Gastrocnemius medialis (tissue), 4 donors: ENCODE results near the gene SLC1A3. TPM values are rescaled to one million over a fixed set of nuclear protein-coding genes. Genes with fewer than 3 reads are reported as not detected.

Experiments
- ATAC-seq, 2 donors: fragments of 150-250 bp; one replicate each; pipeline ENCODE4 v1.9.1; 2016
- DNase-seq, 2 donors: peaks; one replicate each; pipeline ENCODE4 v3.0.0-alpha.2; 2019
- H3K27ac ChIP-seq, 4 donors: fragments of 200-600 bp; sonication (generic); 1 replicate in 1 of 4; 2 replicates in 3 of 4; pipeline ENCODE4 v1.5.1; 2016 to 2018; ENCODE audit warnings: mild to moderate bottlenecking in 2 of 4, moderate library complexity in 1 of 4
- H3K27me3 ChIP-seq, 3 donors: fragments of 200-600 bp; sonication (generic) in 2 of 3; 1 replicate in 1 of 3; 2 replicates in 2 of 3; pipeline versions ENCODE4 v1.5.1 to v1.6.0; 2016 to 2019; ENCODE audit warnings: mild to moderate bottlenecking in 1 of 3, moderate library complexity in 1 of 3
- H3K36me3 ChIP-seq, 2 donors: fragments of 200-600 bp; sonication (generic) in 1 of 2; one replicate each; pipeline ENCODE4 v1.5.1; 2017 to 2018
- H3K4me1 ChIP-seq, 2 donors: fragments of 200-600 bp; sonication (generic) in 1 of 2; one replicate each; pipeline ENCODE4 v1.5.1; 2016 to 2017; ENCODE audit warnings: mild to moderate bottlenecking in 2 of 2
- H3K4me3 ChIP-seq, 4 donors: fragments of 200-600 bp; sonication (generic) in 3 of 4; 1 replicate in 1 of 4; 2 replicates in 3 of 4; pipeline ENCODE4 v1.5.1; 2016 to 2019; ENCODE audit warnings: mild to moderate bottlenecking in 2 of 4
- H3K9me3 ChIP-seq, 3 donors: fragments of 200-600 bp; sonication (generic) in 2 of 3; 1 replicate in 1 of 3; 2 replicates in 2 of 3; pipeline ENCODE4 v1.5.1; 2016 to 2019
- CTCF ChIP-seq, 5 experiments: fragments of 450-650 bp in 3 of 5; fragments of 200-600 bp in 2 of 5; sonication (generic) in 2 of 5; IDR thresholded peaks in 4 of 5; conservative IDR thresholded peaks in 1 of 5; 1 replicate in 4 of 5; 2 replicates in 1 of 5; pipeline ENCODE4 v1.5.1; 2016 to 2019; ENCODE audit warnings: antibody characterized with exemption in 5 of 5, mild to moderate bottlenecking in 3 of 5, moderate library complexity in 3 of 5
- POLR2A ChIP-seq, 2 donors: fragments of 450-650 bp; IDR thresholded peaks; one replicate each; pipeline ENCODE4 v1.6.1; 2017; ENCODE audit warnings: antibody characterized with exemption in 2 of 2, mild to moderate bottlenecking in 2 of 2, moderate library complexity in 2 of 2
- in situ Hi-C, 4 donors: fragments of 200-750 bp; cut with MboI; loops; one replicate each; pipeline versions ENCODE4 v1.15.0 to v1.8.0; 2017; ENCODE audit warnings: low sequenced_read_pairs in 4 of 4
- intact Hi-C: fragments of 100-400 bp; cut with DNase I; formaldehyde crosslinking; loops from one replicate; pipeline ENCODE4 v1.15.1; 2023; ENCODE audit warnings: low total_unique reads
- total RNA-seq, 4 donors: library from RNA; depleted of rRNA; stranded (reverse); fragments of >200 nt; gene quantifications; one replicate each; pipeline versions ENCODE4 v1.1.0 to v1.2.3, GENCODE V29; 2016

The SLC1A3 gene
- total RNA-seq, 4 donors from 2014 or later = 5.3 to 69.4 (median 17.4) TPM

GRCh38 chr5:36688722-36689121, 82.3 kb downstream of the SLC1A3 start:
- in situ Hi-C loops = loop anchor here in 2 of 4 donors (25.0 kb wide), 2 partner anchors 176 to 426 kb away; no protein-coding TSS in a partner anchor
- DNase-seq = no peak
- intact Hi-C loops = no loop called here
- Histone ChIP-seq H3K4me3 (no peak overlapping the region), H3K9me3 (no peaks in the 10 kb centered on the region), H3K27ac (no peak overlapping the region), H3K36me3 (no peaks in the 10 kb centered on the region), H3K4me1 (peaks cover 5 to 24% of the 10 kb centered on the region in 2 donors), H3K27me3 (no peaks in the 10 kb centered on the region)
- ATAC-seq = no peak
- TF ChIP-seq POLR2A (IDR thresholded peaks at IDR 0.05) (no peak), CTCF (IDR thresholded peaks at IDR 0.05 in 4 of 5, conservative IDR thresholded peaks at IDR 0.05 in 1 of 5) (no peak)

- H3K9me3 ChIP-seq = no peaks in the 10 kb centered on the region
- H3K36me3 ChIP-seq = no peaks in the 10 kb centered on the region
- no peak overlapping the region for H3K4me3 ChIP-seq
- no peaks in the 10 kb centered on the region for H3K27me3 ChIP-seq
- peaks cover 5 to 24% of the 10 kb centered on the region in 2 donors for H3K4me1 ChIP-seq
- no peak overlapping the region for H3K27ac ChIP-seq
- in situ Hi-C loops (loop anchor here in 2 of 4 donors (25.0 kb wide), 2 partner anchors 177 to 427 kb away; no protein-coding TSS in a partner anchor), intact Hi-C loops (no loop called here)
- no peak for DNase-seq
- no peak for ATAC-seq
- TF ChIP-seq POLR2A (IDR thresholded peaks at IDR 0.05) (no peak), CTCF (IDR thresholded peaks at IDR 0.05 in 4 of 5, conservative IDR thresholded peaks at IDR 0.05 in 1 of 5) (no peak)
Measured at GRCh38 chr5:36689225-36689624, 82.8 kb downstream of the SLC1A3 start.

- intact Hi-C loops (loop anchor here (5.0 to 10.0 kb wide), 3 partner anchors 448 to 536 kb away; partner anchors contain the start of genes LMBRD2, NADK2 and SKP2), in situ Hi-C loops (loop anchor here (5.0 to 25.0 kb wide), 6 partner anchors 86 to 428 kb away; partner anchors contain the start of gene SLC1A3 (in 1 of the 4))
- peak overlapping the region; percentile 52 to 77 (median 63) for H3K4me3 ChIP-seq
- DNase-seq (peak; percentile 48 to 62), ATAC-seq (peak; percentile 75 to 77)
- H3K36me3 ChIP-seq = no peaks in the 10 kb centered on the region
- peaks cover 5 to 24% of the 10 kb centered on the region in 2 donors for H3K4me1 ChIP-seq
- TF ChIP-seq CTCF (IDR thresholded peaks at IDR 0.05 in 4 of 5, conservative IDR thresholded peaks at IDR 0.05 in 1 of 5) (peak; percentile 52 to 87 (median 68)), POLR2A (IDR thresholded peaks at IDR 0.05) (no peak)
- peak overlapping the region; percentile 33 to 64 (median 54) for H3K27ac ChIP-seq
- no peaks in the 10 kb centered on the region for H3K27me3 ChIP-seq
- H3K9me3 ChIP-seq = no peaks in the 10 kb centered on the region
Measured at GRCh38 chr5:36690041-36690961, 83.9 kb downstream of the SLC1A3 start.

GRCh38 chr5:36691226-36691625, 84.8 kb downstream of the SLC1A3 start:
- no peak for TF ChIP-seq POLR2A (IDR thresholded peaks at IDR 0.05)
- no peak for TF ChIP-seq CTCF (IDR thresholded peaks at IDR 0.05 in 4 of 5, conservative IDR thresholded peaks at IDR 0.05 in 1 of 5)
- Histone ChIP-seq H3K4me1 (peaks cover 5 to 24% of the 10 kb centered on the region in 2 donors), H3K4me3 (no peak overlapping the region), H3K27ac (peak overlapping the region; percentile 12 to 50 (median 35)), H3K36me3 (no peaks in the 10 kb centered on the region), H3K9me3 (no peaks in the 10 kb centered on the region), H3K27me3 (no peaks in the 10 kb centered on the region)
- intact Hi-C loops (loop anchor here (5.0 to 10.0 kb wide), 3 partner anchors 449 to 536 kb away; partner anchors contain the start of genes LMBRD2, NADK2 and SKP2), in situ Hi-C loops (loop anchor here (5.0 to 25.0 kb wide), 6 partner anchors 86 to 429 kb away; partner anchors contain the start of gene SLC1A3 (in 1 of the 4))
- DNase-seq = no peak
- no peak for ATAC-seq
